OCI-LY7 (cell line): ENCODE measurements around the gene ROBO1. TPM values are rescaled to one million over a fixed set of nuclear protein-coding genes. Genes with fewer than 3 reads are reported as not detected.

ENCODE experiments used
- BruUV-seq: library from RNA; stranded (reverse); fragments of 400-500 nt; replicated peaks from 2 replicates; lab custom pipeline; 2021; lab: Mats Ljungman, UMichigan
- CTCF ChIA-PET: fragments of 300-600 bp; sonication (Branson Sonifier 250); formaldehyde crosslinking; loops from one replicate; lab custom pipeline; 2022; ENCODE audit warnings: antibody characterized with exemption; ENCODE audit not compliant: unreplicated experiment; lab: Charles Lee
- POLR2A ChIA-PET: fragments of 300-600 bp; sonication (Branson Sonifier 250); formaldehyde crosslinking; loops from one replicate; lab custom pipeline; 2022; ENCODE audit warnings: antibody characterized with exemption; lab: Charles Lee
- DNase-seq: peaks from one replicate; pipeline ENCODE4 v3.0.0-alpha.2; 2015; ENCODE audit warnings: low spot score
- H2AFZ ChIP-seq: fragments of 200-600 bp; sonication (generic), shearing (Covaris generic); 2 replicates; pipeline ENCODE4 v1.6.1; 2014; ENCODE audit warnings: mild to moderate bottlenecking, antibody characterized with exemption, low read length, moderate library complexity
- H3K27ac ChIP-seq: fragments of 200-600 bp; sonication (generic); 2 replicates; pipeline ENCODE4 v1.5.1; 2014; ENCODE audit warnings: mixed run types, low read depth, mild to moderate bottlenecking, moderate library complexity, low read length, inconsistent platforms; ENCODE audit not compliant: poor library complexity, severe bottlenecking
- H3K36me3 ChIP-seq: fragments of 200-600 bp; sonication (generic); 2 replicates; pipeline ENCODE4 v1.6.1; 2014; ENCODE audit warnings: mild to moderate bottlenecking, antibody characterized with exemption, low read length, moderate library complexity, mixed read lengths; ENCODE audit not compliant: insufficient read depth
- H3K4me1 ChIP-seq: fragments of 200-600 bp; sonication (generic); 2 replicates; pipeline ENCODE4 v1.5.1; 2014; ENCODE audit warnings: mild to moderate bottlenecking, low read length; ENCODE audit not compliant: insufficient read depth, poor library complexity, severe bottlenecking
- H3K4me2 ChIP-seq: fragments of 200-600 bp; sonication (generic); 2 replicates; pipeline ENCODE4 v1.6.1; 2014; ENCODE audit warnings: mild to moderate bottlenecking, low read length
- H3K4me3 ChIP-seq: fragments of 200-600 bp; sonication (generic); 2 replicates; pipeline ENCODE4 v1.5.1; 2014; ENCODE audit warnings: mild to moderate bottlenecking, low read depth, low read length; ENCODE audit not compliant: poor library complexity, severe bottlenecking
- H3K79me2 ChIP-seq: fragments of 200-600 bp; sonication (generic); 2 replicates; pipeline ENCODE4 v1.6.1; 2016; ENCODE audit warnings: low read depth, mild to moderate bottlenecking, low read length, moderate library complexity, mixed read lengths; ENCODE audit not compliant: insufficient read depth
- H3K9me2 ChIP-seq: fragments of 200-600 bp; sonication (generic); 2 replicates; pipeline ENCODE4 v1.6.1; 2016; ENCODE audit warnings: mild to moderate bottlenecking, low read length, mixed read lengths; ENCODE audit not compliant: insufficient read depth
- H3K9me3 ChIP-seq: fragments of 200-600 bp; sonication (generic); 2 replicates; pipeline ENCODE4 v1.6.1; 2014; ENCODE audit warnings: mild to moderate bottlenecking, mixed run types, low read length, mixed read lengths
- H4K20me1 ChIP-seq: fragments of 200-600 bp; sonication (generic); 2 replicates; pipeline ENCODE4 v1.6.1; 2014; ENCODE audit warnings: mild to moderate bottlenecking, antibody characterized with exemption, low read length, moderate library complexity, mixed read lengths; ENCODE audit not compliant: insufficient read depth
- CTCF ChIP-seq: fragments of 200-600 bp; sonication (generic); conservative IDR thresholded peaks from 2 replicates; pipeline ENCODE4 v1.5.1; 2014; ENCODE audit warnings: mild to moderate bottlenecking, antibody characterized with exemption, low read length, moderate library complexity, mixed read lengths
- EZH2phosphoT487 ChIP-seq: fragments of 200-600 bp; sonication (generic); IDR thresholded peaks from 2 replicates; pipeline ENCODE4 v1.6.1; 2018; ENCODE audit warnings: low read depth, borderline replicate concordance, mild to moderate bottlenecking, mixed run types, antibody characterized with exemption, low read length, moderate library complexity, mixed read lengths
- intact Hi-C: fragments of 100-400 bp; cut with micrococcal nuclease; formaldehyde crosslinking; loops from one replicate; pipeline ENCODE4 v1.10.0; 2022; ENCODE audit not compliant: unreplicated experiment
- total RNA-seq, 2 experiments: library from RNA; depleted of rRNA in 1 of 2; stranded (reverse); fragments of >200 nt in 1 of 2; shearing (Covaris generic) in 1 of 2; gene quantifications; 2 replicates each; pipeline ENCODE4 v1.2.3, GENCODE V29; 2014 to 2022

The ROBO1 gene
- total RNA-seq, 2 experiments from 2014 or later = not detected

GRCh38 chr3:78867409-78868372, 900.1 kb downstream of the ROBO1 start:
- POLR2A ChIA-PET = no interaction called here

GRCh38 chr3:78863306-78864203, 904.2 kb downstream of the ROBO1 start:
- intact Hi-C loops = no loop called here
- no peak for DNase-seq
- Histone ChIP-seq H4K20me1 (no peaks in the 10 kb centered on the region), H3K9me2 (no peaks in the 10 kb centered on the region), H3K4me3 (no peak overlapping the region), H3K4me1 (no peaks in the 10 kb centered on the region), H2AFZ (no peak overlapping the region), H3K4me2 (no peak overlapping the region), H3K79me2 (no peaks in the 10 kb centered on the region), H3K27ac (no peak overlapping the region), H3K9me3 (no peaks in the 10 kb centered on the region), H3K36me3 (no peaks in the 10 kb centered on the region)
- no peak for TF ChIP-seq CTCF
- TF ChIP-seq EZH2phosphoT487 = no peak
- CTCF ChIA-PET = no interaction called here
- POLR2A ChIA-PET = interaction anchor here (0.5 kb wide), 1 partner anchor 744 kb away, joined by 3 read pairs; no protein-coding TSS in a partner anchor
- BruUV-seq = no TSS peak

More at GRCh38 chr3:78867409-78868372, 900.1 kb downstream of the ROBO1 start:
- TF ChIP-seq CTCF (no peak), EZH2phosphoT487 (no peak)
- Histone ChIP-seq H3K4me1 (no peaks in the 10 kb centered on the region), H2AFZ (no peak overlapping the region), H3K79me2 (no peaks in the 10 kb centered on the region), H3K9me2 (no peaks in the 10 kb centered on the region), H4K20me1 (no peaks in the 10 kb centered on the region), H3K27ac (no peak overlapping the region), H3K36me3 (no peaks in the 10 kb centered on the region), H3K4me3 (no peak overlapping the region), H3K9me3 (no peaks in the 10 kb centered on the region), H3K4me2 (no peak overlapping the region)
- intact Hi-C loops = no loop called here
- no peak for DNase-seq
- CTCF ChIA-PET = no interaction called here
- no TSS peak for BruUV-seq
